ENCODE data around the gene BORCS6. TPM values are rescaled to one million over a fixed set of nuclear protein-coding genes. Genes with fewer than 3 reads are reported as not detected.

Gene BORCS6
- total RNA-seq, 2 experiments from 2014 or later: 6.1 to 6.4 TPM

DNA sequence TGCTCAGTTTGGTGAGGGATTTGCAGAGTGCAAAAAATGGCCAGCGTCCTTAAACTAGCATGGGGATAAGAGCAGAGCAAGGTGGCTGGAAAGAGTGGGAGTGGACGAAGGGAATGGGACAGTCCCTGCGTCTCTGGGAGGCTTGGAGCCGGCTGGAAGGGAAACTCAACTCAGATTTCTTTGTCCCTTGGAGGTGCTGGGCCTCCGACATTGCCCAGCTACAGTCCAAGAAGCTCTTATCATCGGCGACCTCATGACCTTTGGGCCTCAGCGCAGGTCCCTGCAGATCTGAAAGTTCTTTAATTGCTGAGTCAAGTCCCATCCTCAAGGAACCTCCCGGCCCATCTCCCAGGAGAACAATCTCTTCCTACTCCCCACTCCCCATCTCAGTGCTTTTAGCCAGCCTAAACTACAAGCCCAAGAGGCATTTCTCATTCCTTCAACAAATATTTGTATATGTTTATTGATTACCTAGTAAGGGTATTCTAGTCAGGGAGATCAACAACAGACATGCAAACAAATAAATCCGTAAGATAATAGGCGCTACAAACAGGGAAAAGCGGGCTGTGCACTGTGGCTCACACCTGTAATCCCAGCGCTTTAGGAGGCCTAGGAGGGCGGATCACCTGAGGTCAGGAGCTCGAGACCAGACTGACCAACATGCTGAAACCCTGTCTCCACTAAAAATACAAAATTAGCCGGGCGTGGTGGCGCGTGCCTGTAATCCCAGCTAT, 12.8 kb downstream of the BORCS6 start:
- H3K4me1 ChIP-seq (ENCODE audit: insufficient read depth, low read length): peaks cover 43% of the 10 kb centered on the region
- no peaks in the 10 kb centered on the region for H3K27me3 ChIP-seq (ENCODE audit: control insufficient read depth in 1 of 2, insufficient read depth in 2 of 2, low read length in 2 of 2)
- ChIA-PET POLR2A (interaction anchor here (0.9 to 6.7 kb wide), 5 partner anchors 9 to 71 kb away, joined by 5 to 419 read pairs (median 9); partner anchors contain the start of genes CTC1, PER1 and VAMP2), CTCF (interaction anchor here (0.8 to 2.3 kb wide), 2 partner anchors 9 to 44 kb away, joined by 4 to 7 read pairs; no protein-coding TSS in a partner anchor)
- TF ChIP-seq, protein P1, sequence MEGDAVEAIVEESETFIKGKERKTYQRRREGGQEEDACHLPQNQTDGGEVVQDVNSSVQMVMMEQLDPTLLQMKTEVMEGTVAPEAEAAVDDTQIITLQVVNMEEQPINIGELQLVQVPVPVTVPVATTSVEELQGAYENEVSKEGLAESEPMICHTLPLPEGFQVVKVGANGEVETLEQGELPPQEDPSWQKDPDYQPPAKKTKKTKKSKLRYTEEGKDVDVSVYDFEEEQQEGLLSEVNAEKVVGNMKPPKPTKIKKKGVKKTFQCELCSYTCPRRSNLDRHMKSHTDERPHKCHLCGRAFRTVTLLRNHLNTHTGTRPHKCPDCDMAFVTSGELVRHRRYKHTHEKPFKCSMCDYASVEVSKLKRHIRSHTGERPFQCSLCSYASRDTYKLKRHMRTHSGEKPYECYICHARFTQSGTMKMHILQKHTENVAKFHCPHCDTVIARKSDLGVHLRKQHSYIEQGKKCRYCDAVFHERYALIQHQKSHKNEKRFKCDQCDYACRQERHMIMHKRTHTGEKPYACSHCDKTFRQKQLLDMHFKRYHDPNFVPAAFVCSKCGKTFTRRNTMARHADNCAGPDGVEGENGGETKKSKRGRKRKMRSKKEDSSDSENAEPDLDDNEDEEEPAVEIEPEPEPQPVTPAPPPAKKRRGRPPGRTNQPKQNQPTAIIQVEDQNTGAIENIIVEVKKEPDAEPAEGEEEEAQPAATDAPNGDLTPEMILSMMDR (IDR thresholded peaks at IDR 0.05): no peak
- H3K27me3 Mint-ChIP-seq: no peaks in the 10 kb centered on the region
- H3K4me3 Mint-ChIP-seq: peak overlapping the region; percentile 90
- intact Hi-C loops (cut with DNase I, micrococcal nuclease): loop anchor here in 1 of 2 experiments (1.0 kb wide), 1 partner anchor 9 kb away; no protein-coding TSS in a partner anchor
- peaks cover 9% of the 10 kb centered on the region for H3K36me3 Mint-ChIP-seq (ENCODE audit: low read depth)
- peaks cover 55% of the 10 kb centered on the region for H3K4me1 Mint-ChIP-seq (ENCODE audit: low read depth)
- peak overlapping the region; percentile 70 for H3K4me3 ChIP-seq (ENCODE audit: low read length)
- peak overlapping the region; percentile 99 for H3K27ac Mint-ChIP-seq
- H3K9me3 Mint-ChIP-seq: no peaks in the 10 kb centered on the region
- no peaks in the 10 kb centered on the region for H3K9me3 ChIP-seq (ENCODE audit: control insufficient read depth in 1 of 2, insufficient read depth in 1 of 2, low read length in 2 of 2)
- DNase-seq (peak in 1 of 14 experiments; percentile 16), ATAC-seq (ENCODE audit: poor library complexity) (no peak)
- peak overlapping the region; percentile 64 to 79 for H3K27ac ChIP-seq (ENCODE audit: low read depth in 1 of 2, low read length in 2 of 2)
- H3K36me3 ChIP-seq (ENCODE audit: insufficient read depth, low read length): no peaks in the 10 kb centered on the region

- peak within 1 kb of the TSS; percentile 64 to 79 for H3K27ac ChIP-seq (ENCODE audit: low read depth in 1 of 2, low read length in 2 of 2)
- H3K27me3 ChIP-seq (ENCODE audit: control insufficient read depth in 1 of 2, insufficient read depth in 2 of 2, low read length in 2 of 2): no peaks in the 10 kb centered on the region
- intact Hi-C loops (cut with DNase I, micrococcal nuclease): loop anchor here in 1 of 2 experiments (1.0 kb wide), 1 partner anchor 10 kb away; no protein-coding TSS in a partner anchor
- peak within 1 kb of the TSS; percentile 90 for H3K4me3 Mint-ChIP-seq
- ChIA-PET POLR2A (interaction anchor here (0.9 to 6.7 kb wide), 6 partner anchors 10 to 72 kb away, joined by 4 to 419 read pairs (median 8); partner anchors contain the start of genes CTC1, PER1 and VAMP2), CTCF (interaction anchor here (0.8 to 2.3 kb wide), 2 partner anchors 10 to 45 kb away, joined by 4 to 7 read pairs; no protein-coding TSS in a partner anchor)
- H3K9me3 ChIP-seq (ENCODE audit: control insufficient read depth in 1 of 2, insufficient read depth in 1 of 2, low read length in 2 of 2): no peaks in the 10 kb centered on the region
- H3K4me1 ChIP-seq (ENCODE audit: insufficient read depth, low read length): peaks cover 48% of the 10 kb centered on the region
- peak within 1 kb of the TSS; percentile 70 for H3K4me3 ChIP-seq (ENCODE audit: low read length)
- peak; percentile 57 for ATAC-seq (ENCODE audit: poor library complexity)
- no peaks in the 10 kb centered on the region for H3K27me3 Mint-ChIP-seq
- H3K36me3 ChIP-seq (ENCODE audit: insufficient read depth, low read length): no peaks in the 10 kb centered on the region
- H3K9me3 Mint-ChIP-seq: no peaks in the 10 kb centered on the region
- H3K4me1 Mint-ChIP-seq (ENCODE audit: low read depth): peaks cover 51% of the 10 kb centered on the region
- H3K27ac Mint-ChIP-seq: peak within 1 kb of the TSS; percentile 99
- TF ChIP-seq, protein P1 (IDR thresholded peaks at IDR 0.05): no peak
- peaks cover 9% of the 10 kb centered on the region for H3K36me3 Mint-ChIP-seq (ENCODE audit: low read depth)
- DNase-seq: peak; percentile 78 to 95 (median 85)
Observed at GRCh38 chr17:8176197-8176940, 13.6 kb downstream of the BORCS6 start, which contains the start of gene TMEM107. TSS of gene TMEM107 (minus strand) at chr17:8176380. CDS start at chr17:8176286, 94 bp downstream.

- TF ChIP-seq, protein P1 (IDR thresholded peaks at IDR 0.05): no peak
- Histone ChIP-seq H3K27ac (ENCODE audit: low read depth in 1 of 2, low read length in 2 of 2) (peak overlapping the region; percentile 64 to 79), H3K27me3 (ENCODE audit: control insufficient read depth in 1 of 2, insufficient read depth in 2 of 2, low read length in 2 of 2) (no peaks in the 10 kb centered on the region), H3K4me3 (ENCODE audit: low read length) (peak overlapping the region; percentile 70), H3K9me3 (ENCODE audit: control insufficient read depth in 1 of 2, insufficient read depth in 1 of 2, low read length in 2 of 2) (no peaks in the 10 kb centered on the region), H3K36me3 (ENCODE audit: insufficient read depth, low read length) (no peaks in the 10 kb centered on the region), H3K4me1 (ENCODE audit: insufficient read depth, low read length) (peaks cover 48% of the 10 kb centered on the region)
- H3K4me3 Mint-ChIP-seq: peak overlapping the region; percentile 90
- POLR2A ChIA-PET: interaction anchor here (1.1 to 6.7 kb wide), 5 partner anchors 11 to 45 kb away, joined by 4 to 419 read pairs (median 9); partner anchors contain the start of genes PER1 and VAMP2
- peak overlapping the region; percentile 99 for H3K27ac Mint-ChIP-seq
- H3K9me3 Mint-ChIP-seq: no peaks in the 10 kb centered on the region
- peaks cover 9% of the 10 kb centered on the region for H3K36me3 Mint-ChIP-seq (ENCODE audit: low read depth)
- no peaks in the 10 kb centered on the region for H3K27me3 Mint-ChIP-seq
- intact Hi-C loops (cut with DNase I, micrococcal nuclease): loop anchor here (1.0 kb wide), 2 partner anchors 11 kb away; no protein-coding TSS in a partner anchor
- CTCF ChIA-PET: interaction anchor here (0.8 to 2.3 kb wide), 2 partner anchors 11 to 37 kb away, joined by 3 to 7 read pairs; no protein-coding TSS in a partner anchor
- no peak for DNase-seq
- peaks cover 51% of the 10 kb centered on the region for H3K4me1 Mint-ChIP-seq (ENCODE audit: low read depth)
- no peak for ATAC-seq (ENCODE audit: poor library complexity)
Observed at GRCh38 chr17:8175795-8176196, 14.2 kb downstream of the BORCS6 start.

Data from CD4-positive, alpha-beta T cell (primary cell).